ENCODE results near the gene HSPA6. TPM values are rescaled to one million over a fixed set of nuclear protein-coding genes. Genes with fewer than 3 reads are reported as not detected.
"Not testable (repeated sequence)": the region's sequence is repeated elsewhere in the genome, so short reads cannot be mapped to it uniquely, and the experiment has no call there.

Gene HSPA6
- total RNA-seq, 6 experiments from 2014 or later: 0.10 to 0.45 (median 0.19) TPM

- H3K4me3 Mint-ChIP-seq; H3K9me3 Mint-ChIP-seq; H3K36me3 Mint-ChIP-seq (ENCODE audit: low read depth); H3K27ac Mint-ChIP-seq; H3K27me3 Mint-ChIP-seq (ENCODE audit: insufficient read depth); DNase-seq: not testable (repeated sequence)
- H3K4me1 Mint-ChIP-seq (ENCODE audit: low read depth): peaks cover 11% of the 10 kb centered on the region
These were observed 31.8 kb downstream of the HSPA6 start for GRCh38 chr1:161556143-161556542.

GRCh38 chr1:161556990-161557389 lies 32.6 kb downstream of the HSPA6 start:
- not testable (repeated sequence) for H3K27ac Mint-ChIP-seq; H3K9me3 Mint-ChIP-seq; H3K27me3 Mint-ChIP-seq (ENCODE audit: insufficient read depth); H3K36me3 Mint-ChIP-seq (ENCODE audit: low read depth); DNase-seq; H3K4me3 Mint-ChIP-seq
- H3K4me1 Mint-ChIP-seq (ENCODE audit: low read depth): peaks cover 11% of the 10 kb centered on the region

- not testable (repeated sequence) for DNase-seq; H3K27ac Mint-ChIP-seq; H3K4me3 Mint-ChIP-seq; H3K9me3 Mint-ChIP-seq; H3K27me3 Mint-ChIP-seq (ENCODE audit: insufficient read depth); H3K36me3 Mint-ChIP-seq (ENCODE audit: low read depth)
- H3K4me1 Mint-ChIP-seq (ENCODE audit: low read depth): peaks cover 11% of the 10 kb centered on the region
These were observed 33.4 kb downstream of the HSPA6 start for GRCh38 chr1:161557506-161558450.

DNA sequence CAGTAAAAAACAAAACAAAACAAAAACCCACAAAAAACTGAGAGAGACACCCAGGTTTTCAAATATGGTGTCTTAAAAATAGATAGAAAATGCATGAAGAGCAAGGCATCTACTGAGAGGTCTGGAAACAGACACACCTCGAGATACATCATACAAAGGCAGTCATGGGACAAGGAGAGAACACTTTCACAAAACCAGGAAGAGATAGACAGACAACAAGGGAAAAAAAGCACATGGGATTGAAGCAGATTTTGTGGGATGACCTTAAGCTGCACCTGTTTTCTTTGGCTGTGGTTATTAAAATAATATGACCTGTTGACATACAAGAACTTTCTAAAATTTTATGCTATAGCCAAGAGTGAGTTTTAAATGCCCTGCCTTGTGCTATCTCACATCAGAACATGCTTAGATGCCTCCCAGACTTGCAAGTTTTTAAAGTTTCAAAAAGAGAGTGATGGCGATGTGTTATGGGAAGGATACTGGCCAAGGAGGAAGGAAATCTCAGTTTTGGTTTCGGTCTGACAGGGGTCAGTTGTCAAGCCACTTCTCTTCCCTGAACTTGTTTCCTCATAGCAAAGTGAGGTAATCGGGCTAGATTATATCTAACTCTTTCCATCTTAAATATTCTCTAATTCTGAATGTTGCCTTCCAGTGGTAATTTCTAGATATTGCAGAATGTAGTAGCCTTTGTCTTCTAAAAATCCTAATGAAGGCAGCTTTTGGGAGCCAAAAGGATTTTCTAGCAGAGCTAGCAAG lies 36.8 kb downstream of the HSPA6 start:
- H3K27ac Mint-ChIP-seq; H3K9me3 Mint-ChIP-seq; H3K27me3 Mint-ChIP-seq (ENCODE audit: insufficient read depth); H3K36me3 Mint-ChIP-seq (ENCODE audit: low read depth); H3K4me1 Mint-ChIP-seq (ENCODE audit: low read depth); DNase-seq; H3K4me3 Mint-ChIP-seq: not testable (repeated sequence)

DNA sequence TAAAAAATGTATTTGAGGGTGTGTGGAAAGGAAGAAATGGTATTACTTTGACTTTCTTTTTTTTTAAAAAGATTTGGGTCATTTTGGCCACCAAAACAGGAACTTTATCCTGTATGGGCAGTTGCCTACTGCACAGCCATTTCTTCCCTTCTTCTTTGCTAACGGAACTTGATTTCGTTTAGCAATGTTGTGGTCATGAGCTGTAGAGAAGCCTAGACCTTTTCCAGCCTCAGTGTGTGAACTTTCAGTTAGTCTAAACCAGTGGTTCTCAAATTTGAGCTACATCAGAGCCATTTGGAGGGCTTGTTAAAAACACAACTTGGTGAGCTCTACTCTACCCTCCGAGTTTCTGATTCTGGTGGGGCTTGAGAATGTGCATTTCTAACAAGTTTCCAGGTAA lies 38.1 kb downstream of the HSPA6 start:
- not testable (repeated sequence) for H3K9me3 Mint-ChIP-seq; H3K4me3 Mint-ChIP-seq; DNase-seq; H3K27ac Mint-ChIP-seq; H3K4me1 Mint-ChIP-seq (ENCODE audit: low read depth); H3K36me3 Mint-ChIP-seq (ENCODE audit: low read depth)
- H3K27me3 Mint-ChIP-seq (ENCODE audit: insufficient read depth): peaks cover 11% of the 10 kb centered on the region

- H3K27me3 Mint-ChIP-seq (ENCODE audit: insufficient read depth): peaks cover 11% of the 10 kb centered on the region
- H3K4me3 Mint-ChIP-seq; H3K36me3 Mint-ChIP-seq (ENCODE audit: low read depth); DNase-seq; H3K27ac Mint-ChIP-seq; H3K4me1 Mint-ChIP-seq (ENCODE audit: low read depth); H3K9me3 Mint-ChIP-seq: not testable (repeated sequence)
These were observed 39.2 kb downstream of the HSPA6 start for GRCh38 chr1:161563522-161563921.

DNA sequence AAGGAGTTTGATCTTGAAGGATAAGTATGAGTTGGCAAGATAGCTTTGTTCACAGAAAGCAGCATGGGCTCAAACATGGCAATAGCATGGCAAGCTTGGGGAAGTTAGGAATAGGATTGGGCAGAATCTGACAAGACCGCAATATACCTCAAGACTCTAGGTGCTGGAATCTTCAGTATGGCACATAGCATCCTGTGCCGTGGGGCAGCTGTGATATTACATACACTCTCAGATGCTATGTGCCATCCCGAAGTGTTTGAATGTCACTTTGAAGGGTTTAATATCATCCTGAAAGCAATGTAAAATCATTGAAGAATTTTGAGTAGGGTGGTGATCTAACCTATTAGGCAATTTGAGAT lies 42.2 kb downstream of the HSPA6 start:
- H3K27me3 Mint-ChIP-seq (ENCODE audit: insufficient read depth): peaks cover 11% of the 10 kb centered on the region
- not testable (repeated sequence) for H3K27ac Mint-ChIP-seq; H3K4me1 Mint-ChIP-seq (ENCODE audit: low read depth); H3K36me3 Mint-ChIP-seq (ENCODE audit: low read depth); DNase-seq; H3K9me3 Mint-ChIP-seq
- H3K4me3 Mint-ChIP-seq: peak overlapping the region; percentile 43; the same call in 1 of the 2 replicates

DNA sequence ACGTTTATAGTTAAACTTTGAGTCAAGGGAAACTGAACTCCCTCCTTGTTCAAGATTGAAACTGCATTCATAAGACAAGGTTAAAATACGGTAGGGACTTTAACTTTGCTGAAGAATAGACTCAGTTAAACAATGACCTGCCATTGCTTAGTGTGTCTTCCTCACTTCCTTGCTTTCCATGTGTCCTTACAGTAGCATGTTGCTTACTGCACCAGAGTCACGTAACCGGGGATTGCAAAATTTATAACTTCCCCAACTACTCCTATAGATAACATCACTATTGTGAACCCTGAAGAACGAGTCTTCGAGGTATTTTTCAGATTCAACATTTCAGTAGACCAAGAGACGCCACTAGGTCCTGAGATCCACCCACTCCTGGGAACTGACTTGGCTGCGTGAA lies 47.4 kb downstream of the HSPA6 start:
- not testable (repeated sequence) for H3K27me3 Mint-ChIP-seq (ENCODE audit: insufficient read depth); H3K36me3 Mint-ChIP-seq (ENCODE audit: low read depth); H3K9me3 Mint-ChIP-seq; H3K4me1 Mint-ChIP-seq (ENCODE audit: low read depth); DNase-seq; H3K27ac Mint-ChIP-seq; H3K4me3 Mint-ChIP-seq

Other genes starting within 250 kb of the HSPA6 start
- 1 to 10 TPM in 1 of 6 experiments, under 1 TPM in 5; 0.28 to 1.1 (median 0.64) TPM for gene MPZ, start 214.6 kb upstream of the HSPA6 start, total RNA-seq (2021; fragmentation: NEBNext Ultra II Directional; extraction: Animal tissue kit (Norgen Biotek cat#: 25700))
- gene SDHC, start 210.2 kb upstream of the HSPA6 start, total RNA-seq (2021; fragmentation: NEBNext Ultra II Directional; extraction: Animal tissue kit (Norgen Biotek cat#: 25700)): 100 to 1,000 TPM; 237 to 285 (median 247) TPM
- gene CFAP126, start 156.7 kb upstream of the HSPA6 start, total RNA-seq (2021; fragmentation: NEBNext Ultra II Directional; extraction: Animal tissue kit (Norgen Biotek cat#: 25700)): not detected
- under 1 TPM; 0.12 to 0.57 (median 0.29) TPM for gene FCGR2A, start 19.1 kb upstream of the HSPA6 start, total RNA-seq (2021; fragmentation: NEBNext Ultra II Directional; extraction: Animal tissue kit (Norgen Biotek cat#: 25700))
- gene FCGR3A, start 25.3 kb downstream of the HSPA6 start, total RNA-seq (2021; fragmentation: NEBNext Ultra II Directional; extraction: Animal tissue kit (Norgen Biotek cat#: 25700)): not detected
- not detected for gene FCGR3B, start 106.6 kb downstream of the HSPA6 start, total RNA-seq (2021; fragmentation: NEBNext Ultra II Directional; extraction: Animal tissue kit (Norgen Biotek cat#: 25700))
- not detected for gene FCGR2B, start 138.6 kb downstream of the HSPA6 start, total RNA-seq (2021; fragmentation: NEBNext Ultra II Directional; extraction: Animal tissue kit (Norgen Biotek cat#: 25700))
- gene FCRLA, start 182.7 kb downstream of the HSPA6 start, total RNA-seq (2021; fragmentation: NEBNext Ultra II Directional; extraction: Animal tissue kit (Norgen Biotek cat#: 25700)): 1 to 10 TPM; 2.3 to 5.1 (median 2.9) TPM
- 1 to 10 TPM; 3.3 to 5.1 (median 3.7) TPM for gene FCRLB, start 197.0 kb downstream of the HSPA6 start, total RNA-seq (2021; fragmentation: NEBNext Ultra II Directional; extraction: Animal tissue kit (Norgen Biotek cat#: 25700))
- gene DUSP12, start 225.2 kb downstream of the HSPA6 start, total RNA-seq (2021; fragmentation: NEBNext Ultra II Directional; extraction: Animal tissue kit (Norgen Biotek cat#: 25700)): 10 to 100 TPM; 31.9 to 38.0 (median 36.4) TPM
- 10 to 100 TPM; 23.7 to 29.9 (median 27.6) TPM for gene ATF6, start 241.8 kb downstream of the HSPA6 start, total RNA-seq (2021; fragmentation: NEBNext Ultra II Directional; extraction: Animal tissue kit (Norgen Biotek cat#: 25700))

Measured in HFFc6 (cell line).